GM21619 (cell line): Measurements from ENCODE around the gene ARF1.
"Not testable (repeated sequence)": the region's sequence is repeated elsewhere in the genome, so short reads cannot be mapped to it uniquely, and the experiment has no call there.

Experiments
- ATAC-seq: cut with Tn5 transposase; IDR thresholded peaks from one replicate; pipeline ENCODE4 v1.9.1; 2021; ENCODE audit not compliant: unreplicated experiment

Gene ARF1

GRCh38 chr1:228100822-228101613 lies 18.5 kb downstream of the ARF1 start:
- ATAC-seq: no peak

- no peak for ATAC-seq
These were observed 19.1 kb downstream of the ARF1 start for GRCh38 chr1:228101614-228101993.

DNA sequence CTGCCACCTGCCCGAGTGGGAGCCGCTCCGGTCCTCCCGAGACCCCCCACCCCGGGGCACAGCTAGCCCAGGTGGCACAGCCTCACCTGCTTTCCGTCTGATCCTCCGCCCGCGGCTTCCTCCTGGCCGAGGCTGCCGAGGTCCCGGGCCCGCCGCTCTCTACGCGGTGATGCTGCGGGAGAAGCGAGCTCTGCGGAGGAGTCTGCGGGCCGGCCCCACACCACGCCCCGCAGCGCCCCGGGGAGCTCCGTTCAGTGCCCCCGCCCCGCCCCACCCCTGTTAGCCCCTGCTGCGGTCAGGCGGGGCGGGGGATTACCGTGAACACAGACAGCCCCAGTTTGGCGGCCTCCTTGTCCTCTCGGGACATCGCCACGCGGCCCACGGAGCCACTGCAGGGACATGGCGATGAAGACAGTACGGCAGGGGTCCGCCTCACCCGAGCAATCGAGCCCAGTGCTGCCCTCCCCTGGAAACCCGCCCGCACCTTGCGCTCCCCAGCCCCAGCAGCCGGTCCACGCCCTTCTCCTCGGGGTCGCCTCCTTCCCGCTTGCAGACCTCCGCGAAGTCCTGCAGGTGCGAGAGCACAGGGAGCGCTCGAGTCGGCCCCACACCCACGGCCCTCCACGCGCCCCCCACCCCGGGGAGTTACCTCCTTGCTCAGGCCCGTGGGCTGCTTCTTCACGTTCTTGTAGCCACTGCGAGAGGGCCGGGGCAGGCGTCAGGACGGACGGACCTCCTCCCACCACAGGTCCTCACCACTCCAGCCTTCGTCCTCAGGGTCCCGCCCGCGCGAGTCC lies 19.7 kb downstream of the ARF1 start:
- ATAC-seq: peak; percentile 26

GRCh38 chr1:228102791-228103620 lies 20.5 kb downstream of the ARF1 start, which contains the start of gene C1orf35:
Gene C1orf35 (minus strand): TSS chr1:228103325. CDS start chr1:228103227, 98 bp downstream.
- ATAC-seq: peak; percentile 67

DNA sequence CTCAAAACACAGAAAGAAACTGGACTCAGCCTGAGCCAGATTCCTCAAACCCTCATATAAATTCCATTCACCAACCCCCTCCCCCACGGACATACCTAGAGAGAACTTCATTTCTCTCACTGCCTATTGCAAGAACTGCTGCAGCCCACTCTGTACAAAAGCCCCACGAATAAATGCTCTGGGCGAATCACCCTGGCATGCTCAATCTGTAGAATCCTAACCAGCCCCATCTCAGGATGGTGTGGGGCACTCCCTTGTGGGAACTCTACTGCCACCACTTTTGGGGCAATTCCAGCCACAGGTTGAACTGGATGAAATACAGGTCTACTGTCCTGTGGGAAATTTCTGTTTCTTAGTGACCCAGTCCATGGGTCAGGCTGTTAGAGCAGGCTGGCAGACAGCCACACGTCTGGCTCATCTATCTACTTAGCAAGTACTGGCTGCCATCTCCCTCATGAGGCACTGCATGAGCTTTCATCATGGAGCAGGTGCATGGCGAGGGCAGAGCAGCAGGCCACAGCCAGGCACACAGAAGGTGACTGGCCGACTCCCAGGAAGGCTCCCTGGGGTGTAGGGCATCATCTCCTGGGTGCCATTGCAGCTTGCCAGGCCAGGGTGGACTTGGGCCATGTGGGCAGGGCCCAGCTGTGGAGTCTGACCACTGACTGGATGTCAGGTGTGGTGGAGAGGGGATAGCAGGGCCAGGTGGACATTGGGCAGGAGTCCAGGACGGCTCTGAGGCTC lies 22.2 kb downstream of the ARF1 start:
- no peak for ATAC-seq

DNA sequence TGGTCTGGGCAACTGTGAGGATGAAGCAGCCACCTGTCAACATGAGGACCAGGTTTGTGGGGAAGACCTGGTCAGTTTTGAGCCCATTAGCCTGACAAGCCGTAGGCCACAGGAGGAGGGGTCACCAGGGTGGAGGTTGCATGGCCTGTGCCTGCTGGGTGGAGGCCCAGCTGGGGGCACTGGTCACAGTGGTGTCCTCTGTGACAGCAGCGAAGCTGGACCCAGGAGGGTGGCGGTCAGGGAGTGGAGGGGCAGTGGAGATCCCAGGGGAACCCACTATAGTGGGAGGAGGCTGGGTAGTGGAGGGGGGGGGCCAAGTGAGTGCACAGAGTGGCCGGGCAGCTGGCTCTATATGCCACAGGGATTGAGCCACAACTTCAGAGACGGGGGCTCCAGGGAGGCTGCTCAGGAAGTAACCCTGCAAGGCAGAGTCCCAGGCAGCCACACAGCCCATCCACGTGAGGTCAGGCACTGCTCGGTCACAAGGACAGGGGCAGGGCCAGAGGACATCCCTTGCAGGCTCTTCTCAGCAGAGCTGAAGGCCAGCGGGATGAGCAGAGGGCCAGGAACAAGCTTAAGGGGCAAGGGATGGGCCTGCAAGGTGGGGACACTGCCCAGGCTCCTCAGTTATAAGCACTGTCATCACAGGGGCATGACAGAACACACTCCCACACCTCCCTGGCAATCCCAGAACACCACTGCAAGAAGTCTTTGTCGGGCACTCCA lies 22.9 kb downstream of the ARF1 start:
- ATAC-seq: no peak

DNA sequence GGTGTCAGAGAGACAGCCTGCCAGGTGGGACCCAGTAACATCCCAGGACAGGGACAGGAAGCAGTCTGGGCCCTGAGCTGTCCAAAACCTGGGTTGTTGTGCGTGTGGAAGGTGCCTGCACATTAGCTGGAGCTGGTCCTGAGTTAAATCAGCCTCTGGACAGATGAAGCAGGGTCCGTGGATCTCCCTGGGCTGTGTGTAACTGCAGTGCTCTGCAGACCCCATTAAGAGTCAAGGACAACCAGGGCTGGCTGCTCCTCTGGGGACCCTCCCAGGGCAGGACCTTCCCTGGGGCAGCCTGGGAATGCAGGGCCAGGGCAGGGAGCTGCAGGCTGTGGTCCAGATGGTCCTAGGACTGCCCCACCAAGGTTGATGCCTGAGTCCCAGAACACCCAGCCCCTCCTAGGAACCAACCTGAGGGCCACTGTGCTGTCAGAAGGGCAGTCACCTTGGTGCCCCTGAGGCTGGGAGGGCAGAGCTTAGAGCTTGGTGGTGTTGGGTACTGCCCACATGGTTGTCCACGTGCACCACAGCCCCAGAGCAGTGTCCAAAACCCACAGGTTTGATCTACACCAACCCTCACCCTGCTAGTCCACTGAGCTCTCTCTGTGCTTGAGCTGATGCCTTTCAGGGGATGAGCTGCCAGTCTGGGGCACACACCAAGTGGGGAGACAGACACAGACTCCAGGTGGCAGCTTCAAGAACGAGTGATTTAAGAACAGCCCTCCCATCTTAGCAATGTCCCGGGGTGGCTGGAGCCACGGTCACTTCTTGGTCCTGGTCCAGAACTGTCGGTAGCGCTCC lies 23.7 kb downstream of the ARF1 start:
- ATAC-seq: no peak

DNA sequence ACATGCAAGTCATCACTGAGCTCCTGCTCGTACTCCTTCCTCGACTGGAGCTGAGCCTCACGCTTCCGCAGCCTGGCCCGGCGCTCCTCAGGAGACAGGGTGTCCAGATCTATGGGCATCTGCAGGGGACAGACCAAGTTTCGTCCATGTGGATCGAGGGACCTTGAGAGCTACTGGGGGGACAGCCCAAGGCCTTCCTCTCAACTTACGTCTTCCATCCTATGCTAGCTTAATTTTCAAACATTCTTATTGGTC lies 24.2 kb downstream of the ARF1 start:
- ATAC-seq: no peak

GRCh38 chr1:228107636-228108035 lies 25.1 kb downstream of the ARF1 start:
- ATAC-seq: no peak

DNA sequence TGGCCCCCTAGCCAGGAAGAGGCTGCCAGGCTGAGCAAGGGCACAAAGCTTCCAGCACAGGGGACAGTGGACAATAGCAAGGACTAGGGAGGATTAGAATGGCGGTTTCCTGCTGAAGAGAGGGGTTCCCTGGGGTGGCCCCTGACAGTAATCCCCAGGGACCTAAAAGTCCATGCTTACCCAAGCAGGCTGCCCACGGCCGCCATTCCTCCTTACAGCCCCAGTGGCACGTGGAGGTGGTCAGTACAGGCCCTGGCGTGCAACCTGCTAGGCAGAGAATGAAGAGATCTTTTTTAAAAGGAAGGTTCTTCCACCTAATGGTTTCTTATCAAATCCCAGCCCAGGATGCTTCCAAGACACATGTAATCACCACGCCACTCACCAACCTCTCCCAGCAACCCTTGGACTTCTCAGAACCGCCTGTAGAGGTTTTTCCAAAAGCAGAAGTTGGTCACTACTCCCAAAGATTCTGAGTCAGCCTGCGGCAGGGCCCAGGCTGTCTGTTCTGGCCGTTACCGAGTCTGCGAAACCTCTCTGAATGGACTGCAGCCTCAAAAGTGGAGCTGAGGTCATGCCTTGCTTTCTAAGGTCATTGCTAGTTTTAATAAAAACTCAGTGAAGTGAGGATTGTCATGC lies 25.7 kb downstream of the ARF1 start:
- no peak for ATAC-seq

- no peak for ATAC-seq
These were observed 26.2 kb downstream of the ARF1 start for GRCh38 chr1:228108742-228109072.

DNA sequence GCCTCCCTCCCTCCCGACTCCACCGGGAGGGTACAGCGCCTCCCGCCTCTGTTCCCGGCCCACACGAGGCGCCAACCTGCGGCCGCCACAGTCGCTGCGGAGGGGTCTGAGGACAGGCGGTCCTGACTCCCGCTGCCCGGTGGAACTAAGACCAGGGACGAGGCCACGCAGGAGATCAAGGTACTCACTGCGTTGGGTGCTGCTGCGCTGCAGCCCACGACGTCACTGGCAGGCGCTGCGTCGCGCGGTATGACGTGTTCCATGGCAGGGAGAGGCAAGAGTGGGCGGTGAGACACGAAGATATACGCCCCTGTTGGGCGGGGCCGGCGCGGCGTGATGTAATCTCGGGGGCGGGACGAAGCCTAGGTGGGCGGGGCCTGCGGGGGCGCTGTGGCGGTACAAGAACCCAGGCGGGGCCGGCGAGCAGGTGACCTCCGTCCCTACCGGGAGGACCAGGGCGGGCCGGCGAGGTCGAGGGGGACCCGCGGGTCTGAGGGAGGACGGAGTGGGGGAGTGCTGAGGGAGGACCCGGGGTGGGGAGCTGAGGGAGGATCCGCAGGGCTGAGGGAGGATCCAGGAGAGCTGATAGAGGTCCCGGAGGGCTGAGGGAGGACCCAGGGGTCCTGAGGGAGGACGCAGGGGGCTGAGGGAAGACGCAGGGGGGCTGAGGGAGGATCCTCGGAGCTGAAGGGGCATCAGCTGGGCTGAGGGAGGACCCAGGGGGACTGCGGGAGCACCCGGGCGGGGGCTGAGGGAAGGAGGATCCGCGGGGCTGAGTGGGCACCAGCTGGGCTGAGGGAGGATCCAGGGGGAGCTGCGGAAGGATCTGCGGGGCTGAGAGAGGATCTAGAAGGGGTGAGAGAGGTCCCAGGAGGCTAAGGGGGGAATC lies 26.8 kb downstream of the ARF1 start, which contains the start of gene MRPL55:
TSS of gene MRPL55 (minus strand) at position 227 of the 889 bp plus-strand sequence. CDS start 1,039 bp downstream, outside the sequence.
- ATAC-seq: peak; percentile 90

- no peak for ATAC-seq
These were observed 27.5 kb downstream of the ARF1 start for GRCh38 chr1:228109962-228110488.

DNA sequence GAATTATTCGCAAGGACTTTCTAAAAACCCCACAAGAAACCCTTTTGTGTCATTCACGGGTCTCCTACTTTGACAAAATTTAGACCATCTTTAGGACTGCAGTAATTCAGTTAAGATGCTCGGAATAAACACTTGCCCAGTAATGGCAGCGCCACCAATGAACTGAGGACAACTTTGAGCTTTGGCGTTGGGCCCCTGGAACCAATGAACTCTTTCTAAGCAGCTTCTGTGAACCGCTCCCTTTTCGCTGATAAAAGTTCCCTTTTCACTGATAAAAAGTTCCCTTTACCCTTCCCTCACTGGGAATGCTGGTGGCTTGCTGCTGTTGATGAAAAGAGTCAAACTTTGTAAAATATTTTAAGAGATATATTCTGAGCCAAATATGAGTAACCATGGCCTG lies 28.0 kb downstream of the ARF1 start:
- ATAC-seq: no peak

- not testable (repeated sequence) for ATAC-seq
These were observed 28.8 kb downstream of the ARF1 start for GRCh38 chr1:228111315-228111714.

GRCh38 chr1:228112167-228112566 lies 29.7 kb downstream of the ARF1 start:
- ATAC-seq: no peak

DNA sequence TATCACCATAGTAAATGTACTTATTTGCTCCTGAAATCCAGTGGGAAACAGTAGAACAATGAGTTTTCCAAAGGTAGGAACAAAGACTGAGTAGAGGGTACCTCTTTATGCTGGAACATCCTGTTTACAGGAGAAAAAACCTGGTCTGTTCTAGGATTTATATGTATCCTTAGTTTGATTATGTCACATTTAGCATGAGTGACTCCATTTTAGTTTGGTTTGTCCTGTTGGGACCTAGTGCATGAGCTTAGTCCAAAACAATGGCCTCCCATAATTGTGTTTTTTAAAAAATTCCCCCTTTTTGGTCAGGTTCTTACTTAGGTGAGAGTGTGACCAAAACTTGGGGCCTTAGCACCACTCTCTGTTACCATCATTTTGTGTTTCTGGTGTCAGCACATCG lies 30.1 kb downstream of the ARF1 start:
- no peak for ATAC-seq

DNA sequence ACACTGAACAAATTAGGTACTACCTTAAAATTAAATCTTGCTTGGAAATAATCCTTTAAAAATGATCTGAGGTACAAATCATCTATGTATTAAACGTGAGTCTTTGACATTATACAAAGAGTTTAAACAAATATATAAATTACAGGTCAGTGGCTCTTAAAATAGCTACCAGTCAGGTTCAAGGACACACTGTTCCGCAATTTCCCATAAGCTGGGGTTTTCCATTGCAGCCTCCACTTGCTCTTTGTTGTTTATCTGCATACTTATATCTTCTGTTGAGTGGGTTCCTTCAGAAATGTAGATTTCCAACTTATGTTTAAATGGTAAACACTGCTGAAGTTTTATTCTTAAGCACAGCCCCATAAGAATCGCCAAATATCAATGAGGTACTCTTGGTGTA lies 32.3 kb downstream of the ARF1 start:
- ATAC-seq: no peak
